GM18499 (cell line): ENCODE results near the gene DMRT1.

ENCODE experiments used
- ATAC-seq: cut with Tn5 transposase; IDR thresholded peaks from one replicate; pipeline ENCODE4 v1.9.1; 2021; ENCODE audit warnings: moderate number of reproducible peaks; ENCODE audit not compliant: insufficient read depth, unreplicated experiment

Gene DMRT1

DNA sequence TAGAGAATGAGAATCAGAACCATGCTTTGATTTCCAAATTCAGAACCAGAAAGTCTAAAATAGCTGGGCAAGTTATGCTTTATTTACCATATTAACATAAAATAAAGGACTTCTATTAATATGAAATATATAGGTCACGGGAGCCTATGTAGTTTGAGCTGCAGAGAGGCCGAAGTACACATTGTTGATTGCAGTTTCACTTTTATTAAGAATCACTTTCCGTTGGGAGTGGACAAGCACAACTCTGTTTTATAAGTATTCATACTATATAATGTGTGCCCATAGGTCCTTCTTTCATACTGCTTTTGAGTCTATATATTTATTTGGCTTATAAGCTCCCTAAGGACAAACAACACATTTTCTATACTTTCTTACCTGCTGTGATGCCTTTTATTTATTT is 76.2 kb downstream of the DMRT1 start:
- no peak for ATAC-seq

- ATAC-seq = no peak
These were observed 79.4 kb downstream of the DMRT1 start for GRCh38 chr9:920927-921326.

DNA sequence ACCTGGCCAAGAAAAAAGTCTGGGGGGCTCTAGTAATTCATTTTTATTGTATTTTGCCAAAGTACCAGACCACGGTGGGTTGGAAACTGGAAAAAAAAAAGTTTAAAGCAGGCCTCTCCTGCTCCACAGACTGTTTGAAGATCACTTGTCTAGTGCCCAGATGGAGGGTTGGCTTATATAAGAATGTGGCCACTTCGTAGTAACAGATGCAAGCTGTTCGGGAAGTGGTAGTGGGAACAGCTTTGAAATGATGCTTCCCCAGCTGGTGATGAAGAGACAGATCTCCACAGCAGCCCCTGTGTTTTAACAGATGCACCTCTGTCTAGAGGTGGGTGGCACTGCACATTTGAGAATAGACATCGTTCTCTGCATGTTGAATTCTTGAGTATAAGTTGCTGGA is 80.7 kb downstream of the DMRT1 start:
- no peak for ATAC-seq

DNA sequence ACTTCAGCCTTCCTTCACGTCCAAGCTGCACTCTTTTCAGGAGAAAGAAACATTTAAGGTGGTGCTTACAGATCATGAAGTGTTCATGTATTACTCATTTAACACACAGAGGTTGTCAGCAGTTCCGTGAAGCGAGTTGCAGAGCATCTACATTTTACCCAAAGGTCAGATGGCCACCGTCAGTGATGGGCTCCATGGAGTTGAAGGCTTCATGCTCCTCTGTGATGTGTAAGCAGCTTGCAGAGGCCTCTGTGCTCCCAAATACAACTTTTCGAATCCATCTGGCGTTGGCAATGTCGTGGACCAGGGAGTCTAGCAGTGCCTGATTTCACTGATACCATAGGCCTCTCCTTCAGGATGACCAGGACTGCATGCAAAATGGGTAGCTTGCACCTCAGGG is 81.2 kb downstream of the DMRT1 start:
- ATAC-seq = no peak

GRCh38 chr9:926976-927375 is 85.5 kb downstream of the DMRT1 start:
- ATAC-seq = no peak

- ATAC-seq = no peak
These were observed 87.0 kb downstream of the DMRT1 start for GRCh38 chr9:928363-929042.

DNA sequence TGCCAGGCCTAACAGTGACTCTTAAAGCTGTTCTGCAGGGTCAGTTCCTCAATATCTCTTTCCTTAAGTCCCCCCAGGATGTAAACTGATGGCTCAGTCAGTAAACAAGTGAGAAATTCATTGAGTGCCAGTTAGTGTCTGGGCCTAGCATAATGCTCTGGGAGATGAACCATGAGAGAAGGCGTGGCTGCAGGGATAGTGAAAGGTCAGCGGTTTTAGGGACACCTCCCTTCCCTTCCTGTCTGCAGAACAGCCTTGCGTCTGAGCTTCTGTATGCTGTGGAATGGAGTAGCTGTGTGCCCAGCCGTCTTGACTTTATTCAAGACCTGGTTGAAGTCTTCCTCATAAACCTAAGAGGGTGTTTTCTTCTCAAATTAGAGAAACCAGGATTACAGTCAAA is 88.2 kb downstream of the DMRT1 start:
- no peak for ATAC-seq

GRCh38 chr9:933356-933755 is 91.9 kb downstream of the DMRT1 start:
- no peak for ATAC-seq

GRCh38 chr9:935348-935965 is 94.0 kb downstream of the DMRT1 start:
- ATAC-seq = no peak

GRCh38 chr9:942805-943580 is 101.5 kb downstream of the DMRT1 start:
- ATAC-seq = no peak

DNA sequence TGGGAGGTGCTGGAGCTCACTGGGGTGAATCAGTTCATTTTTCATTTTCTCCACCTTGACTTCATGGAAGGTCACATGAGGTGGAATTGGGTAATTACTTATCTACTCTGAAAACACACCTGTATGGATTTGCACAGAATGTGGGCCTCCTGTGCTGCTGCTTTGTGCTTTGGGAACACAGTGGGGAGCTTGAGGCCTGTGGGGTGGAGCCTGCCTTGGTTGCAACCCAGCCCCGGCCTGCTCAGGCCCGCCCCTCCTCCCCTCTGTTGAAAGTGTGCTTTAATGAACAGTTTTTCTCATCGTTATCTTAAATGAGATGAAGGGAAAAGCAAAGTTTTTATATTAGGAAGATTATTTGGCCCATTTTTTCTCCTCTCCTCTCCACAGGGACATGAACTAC is 106.5 kb downstream of the DMRT1 start:
- no peak for ATAC-seq

DNA sequence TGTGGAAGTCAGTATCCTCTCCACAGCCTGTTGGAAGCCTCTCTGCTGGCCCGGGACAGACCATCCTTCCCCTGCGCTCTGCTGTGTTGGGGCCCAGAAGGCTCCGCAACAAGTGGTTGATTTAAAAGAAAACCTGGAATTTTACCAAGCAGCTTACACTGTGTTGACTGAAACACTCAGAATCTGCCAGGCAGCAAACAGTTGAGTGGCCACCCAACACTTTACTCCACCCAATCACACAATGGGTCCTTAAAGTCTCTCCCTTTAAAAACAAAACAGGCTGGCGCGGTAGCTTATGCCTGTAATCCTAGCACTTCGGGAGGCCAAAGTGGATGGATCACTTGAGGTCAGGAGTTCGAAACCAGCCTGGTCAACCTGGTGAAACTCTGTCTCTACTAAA is 107.0 kb downstream of the DMRT1 start:
- ATAC-seq = no peak

DNA sequence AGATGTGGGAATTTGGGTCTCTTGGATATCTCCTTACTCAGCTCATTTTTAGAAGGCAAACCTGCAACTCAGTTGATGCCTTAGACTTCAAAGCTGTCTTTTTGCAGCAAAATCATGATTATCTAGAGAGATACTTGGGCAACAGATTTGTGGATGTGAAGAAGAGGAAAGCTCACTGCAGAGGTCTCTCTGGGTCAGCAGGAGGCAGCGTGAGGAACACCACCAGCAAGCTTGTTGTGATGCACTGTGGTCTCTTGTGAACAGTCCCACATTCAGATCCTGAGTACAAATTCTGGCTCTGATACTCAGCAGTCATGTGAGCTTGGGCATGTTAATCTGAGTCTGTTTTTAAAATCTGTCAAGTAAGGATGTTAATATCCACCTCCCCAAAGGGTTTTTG is 108.6 kb downstream of the DMRT1 start:
- ATAC-seq = no peak

DNA sequence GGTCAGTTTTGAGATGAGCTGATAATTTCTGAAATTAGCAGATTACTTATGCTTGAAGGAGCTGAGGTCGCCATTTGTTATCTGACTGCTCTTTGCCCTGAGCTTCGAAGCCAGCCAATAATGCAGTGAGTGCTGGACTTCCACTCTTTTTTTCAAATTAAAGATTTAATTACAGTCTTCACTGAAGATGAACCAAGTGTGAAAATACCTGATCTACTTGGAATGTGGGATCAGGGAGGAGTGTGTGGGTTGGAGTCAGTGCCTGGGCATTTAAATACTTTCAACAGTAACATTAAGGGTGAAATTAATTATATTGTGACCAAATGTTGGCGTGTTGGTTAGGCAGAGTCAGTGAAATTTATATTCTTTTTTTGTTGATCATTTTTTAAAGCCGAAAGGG is 111.0 kb downstream of the DMRT1 start:
- no peak for ATAC-seq

DNA sequence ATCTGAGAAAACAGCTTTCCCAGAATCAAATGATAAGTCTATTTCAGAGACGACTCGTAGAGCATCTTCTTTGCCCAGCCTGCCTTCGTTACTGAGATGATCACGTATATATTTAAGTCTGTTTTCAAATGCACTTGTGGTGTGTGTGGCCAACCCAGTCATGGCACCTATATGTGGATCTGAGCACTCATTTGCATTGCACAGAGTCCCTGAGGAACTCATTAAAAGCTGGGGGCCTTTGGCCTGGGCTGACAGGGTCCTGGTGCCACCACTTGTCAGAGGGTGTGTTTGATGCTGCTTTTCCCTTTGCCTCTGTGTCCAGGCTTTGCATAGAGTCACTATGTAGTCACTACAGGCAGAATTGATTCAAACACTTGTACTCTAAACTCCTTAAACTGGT is 117.6 kb downstream of the DMRT1 start:
- no peak for ATAC-seq

- ATAC-seq = no peak
These were observed 118.4 kb downstream of the DMRT1 start for GRCh38 chr9:959914-960313.

GRCh38 chr9:962023-962422 is 120.5 kb downstream of the DMRT1 start:
- ATAC-seq = no peak

- no peak for ATAC-seq
These were observed 124.0 kb downstream of the DMRT1 start for GRCh38 chr9:965497-965896.

DNA sequence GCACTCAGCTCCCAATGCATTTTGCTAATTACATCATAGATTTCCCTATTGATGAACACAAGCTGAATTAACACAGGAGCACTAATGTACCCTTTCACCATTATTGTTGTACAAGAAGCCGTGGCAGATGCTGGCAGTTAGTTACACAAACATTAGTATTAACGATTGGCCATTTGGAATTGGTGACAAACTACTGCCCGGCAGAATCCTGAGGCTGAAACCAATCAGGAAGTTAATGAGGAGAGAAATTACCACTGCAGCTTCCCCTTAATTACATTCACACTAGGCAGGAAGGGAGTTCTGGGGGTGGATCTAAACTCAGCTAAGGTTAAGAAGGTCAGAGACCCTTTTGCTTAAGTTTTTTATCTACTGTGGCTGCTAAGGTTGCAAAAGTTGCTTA is 125.4 kb downstream of the DMRT1 start:
- no peak for ATAC-seq

DNA sequence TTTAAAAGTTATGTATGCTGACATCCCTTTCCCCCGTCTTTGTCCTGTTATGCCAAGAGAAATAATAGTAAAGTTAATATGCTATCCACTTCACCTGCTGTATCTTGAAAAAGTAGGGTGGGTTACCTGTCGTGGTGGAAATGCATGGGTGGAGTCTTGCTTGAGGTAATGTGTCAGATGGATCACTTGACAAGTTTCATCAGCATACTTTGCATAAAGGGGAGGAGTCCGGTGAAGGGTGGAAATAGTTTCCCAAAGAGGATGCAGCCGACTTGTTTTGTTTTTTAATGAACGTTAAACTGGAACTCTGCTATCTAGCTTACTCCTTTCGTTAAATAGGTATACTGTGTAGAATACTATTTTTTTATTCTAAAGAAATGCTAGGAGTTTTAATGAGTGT is 125.9 kb downstream of the DMRT1 start:
- ATAC-seq = no peak

DNA sequence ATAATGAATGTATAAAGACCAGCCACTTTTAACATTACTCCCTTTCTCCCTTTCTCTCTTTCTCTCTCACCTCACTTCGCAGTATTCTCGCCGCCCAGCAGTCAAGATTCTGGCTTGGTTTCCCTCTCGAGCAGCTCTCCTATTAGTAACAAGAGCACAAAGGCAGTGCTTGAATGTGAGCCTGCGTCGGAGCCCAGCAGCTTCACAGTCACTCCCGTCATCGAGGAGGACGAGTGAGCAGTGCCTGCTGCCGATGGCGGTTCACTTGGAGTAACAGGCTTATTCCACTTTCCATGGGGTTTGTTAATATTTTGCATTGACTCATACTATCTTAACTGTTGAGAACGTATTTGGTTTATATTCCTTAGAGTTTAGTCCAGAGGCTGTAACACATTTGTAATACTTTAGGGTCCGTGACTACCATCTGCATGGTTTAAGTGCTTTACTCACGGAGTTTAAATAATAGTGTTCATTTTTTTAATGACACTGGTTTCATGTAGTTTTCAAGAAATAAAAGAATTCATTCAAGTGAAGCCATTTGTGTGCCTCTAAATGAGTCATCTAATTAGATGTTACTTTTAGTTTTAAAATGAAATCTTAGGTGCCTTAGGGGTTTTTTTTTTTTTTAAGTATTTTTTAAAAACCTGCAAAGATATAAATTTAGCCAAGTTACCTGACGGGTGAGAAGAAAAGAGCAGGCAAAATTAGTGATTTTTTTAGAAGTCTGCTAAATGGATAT is 126.6 kb downstream of the DMRT1 start:
- ATAC-seq = no peak
